H9 (cell line): ENCODE data around the gene CHD1. TPM values are rescaled to one million over a fixed set of nuclear protein-coding genes. Genes with fewer than 3 reads are reported as not detected.
A peak's percentile ranks its signal among the peaks of the same experiment; 100 is the strongest.

Experiments
- DNase-seq: peaks from one replicate; pipeline ENCODE4 v3.0.0-alpha.2; 2017
- H2AFZ ChIP-seq: one replicate; pipeline ENCODE4 v1.6.1; 2013; ENCODE audit warnings: mild to moderate bottlenecking, low read length, control low read depth, moderate library complexity
- H2AK5ac ChIP-seq: 2 replicates; pipeline ENCODE4 v1.6.1; 2013; ENCODE audit warnings: low read length, control low read depth, mixed read lengths; ENCODE audit not compliant: insufficient read length
- H2BK120ac ChIP-seq: one replicate; pipeline ENCODE4 v1.6.1; 2013; ENCODE audit warnings: low read depth, mild to moderate bottlenecking, low read length, control low read depth, inconsistent platforms; ENCODE audit not compliant: poor library complexity, severe bottlenecking
- H2BK12ac ChIP-seq: 2 replicates; pipeline ENCODE4 v1.6.1; 2013; ENCODE audit warnings: low read length, control low read depth, mixed read lengths, low read depth; ENCODE audit not compliant: insufficient read length
- H2BK15ac ChIP-seq: 2 replicates; pipeline ENCODE4 v1.6.1; 2013; ENCODE audit warnings: low read depth, low read length, control low read depth
- H2BK20ac ChIP-seq: one replicate; pipeline ENCODE4 v1.6.1; 2013; ENCODE audit warnings: low read depth, mild to moderate bottlenecking, low read length, control low read depth, inconsistent platforms; ENCODE audit not compliant: poor library complexity, severe bottlenecking
- H2BK5ac ChIP-seq: 2 replicates; pipeline ENCODE4 v1.6.1; 2013; ENCODE audit warnings: low read length, control low read depth, mixed read lengths; ENCODE audit not compliant: insufficient read length
- H3K14ac ChIP-seq: 2 replicates; pipeline ENCODE4 v1.6.1; 2013; ENCODE audit warnings: low read length, control low read depth; ENCODE audit not compliant: insufficient read depth
- H3K18ac ChIP-seq: 2 replicates; pipeline ENCODE4 v1.6.1; 2013; ENCODE audit warnings: low read depth, mild to moderate bottlenecking, mixed read lengths, low read length, control low read depth; ENCODE audit not compliant: insufficient read length
- H3K23ac ChIP-seq: 2 replicates; pipeline ENCODE4 v1.6.1; 2013; ENCODE audit warnings: low read length, control low read depth, mixed read lengths, low read depth; ENCODE audit not compliant: insufficient read length
- H3K23me2 ChIP-seq: 2 replicates; pipeline ENCODE4 v1.6.1; 2013; ENCODE audit warnings: low read depth, mild to moderate bottlenecking, mixed read lengths, low read length, control low read depth; ENCODE audit not compliant: insufficient read length, poor library complexity, severe bottlenecking
- H3K27ac ChIP-seq: 2 replicates; pipeline ENCODE4 v1.5.1; 2013; ENCODE audit warnings: low read length, control low read depth, mixed read lengths, low read depth; ENCODE audit not compliant: insufficient read length
- H3K27me3 ChIP-seq: 2 replicates; pipeline ENCODE4 v1.6.1; 2013; ENCODE audit warnings: low read length, control low read depth, inconsistent platforms; ENCODE audit not compliant: insufficient read depth
- H3K4ac ChIP-seq: 2 replicates; pipeline ENCODE4 v1.6.1; 2013; ENCODE audit warnings: low read depth, mild to moderate bottlenecking, control low read depth, inconsistent platforms, low read length, moderate library complexity
- H3K4me1 ChIP-seq: 2 replicates; pipeline ENCODE4 v1.6.1; 2013; ENCODE audit warnings: low read length, control low read depth, inconsistent platforms; ENCODE audit not compliant: insufficient read depth
- H3K4me2 ChIP-seq: 2 replicates; pipeline ENCODE4 v1.6.1; 2013; ENCODE audit warnings: low read length, control low read depth, mixed read lengths; ENCODE audit not compliant: insufficient read length, insufficient read depth
- H3K56ac ChIP-seq: 2 replicates; pipeline ENCODE4 v1.6.1; 2013; ENCODE audit warnings: low read depth, mild to moderate bottlenecking, mixed read lengths, low read length, control low read depth; ENCODE audit not compliant: insufficient read length
- H3K79me1 ChIP-seq: 2 replicates; pipeline ENCODE4 v1.6.1; 2013; ENCODE audit warnings: low read depth, mild to moderate bottlenecking, moderate library complexity, low read length, control low read depth, inconsistent platforms; ENCODE audit not compliant: insufficient read depth, poor library complexity, severe bottlenecking
- H3K79me2 ChIP-seq: 2 replicates; pipeline ENCODE4 v1.6.1; 2013; ENCODE audit warnings: low read length, control low read depth, inconsistent platforms; ENCODE audit not compliant: insufficient read depth
- H3K9ac ChIP-seq: 2 replicates; pipeline ENCODE4 v1.6.1; 2013; ENCODE audit warnings: low read length, control low read depth, mixed read lengths; ENCODE audit not compliant: insufficient read length; ENCODE audit errors: extremely low read depth
- H3K9me3 ChIP-seq: one replicate; pipeline ENCODE4 v1.6.1; 2013; ENCODE audit warnings: low read depth, low read length, inconsistent platforms; ENCODE audit not compliant: control insufficient read depth
- H3T11ph ChIP-seq: one replicate; pipeline ENCODE4 v1.6.1; 2013; ENCODE audit warnings: mild to moderate bottlenecking, low read length, control low read depth, inconsistent platforms
- H4K20me1 ChIP-seq: one replicate; pipeline ENCODE4 v1.6.1; 2013; ENCODE audit not compliant: control insufficient read depth, insufficient read length, insufficient read depth
- H4K5ac ChIP-seq: 2 replicates; pipeline ENCODE4 v1.6.1; 2013; ENCODE audit warnings: low read depth, mild to moderate bottlenecking, mixed read lengths, low read length, control low read depth; ENCODE audit not compliant: insufficient read length
- H4K8ac ChIP-seq: replicated peaks from 2 replicates; pipeline ENCODE4 v1.6.1; 2013; ENCODE audit warnings: low read length, control low read depth, mixed read lengths, low read depth; ENCODE audit not compliant: insufficient read length
- H4K91ac ChIP-seq: 2 replicates; pipeline ENCODE4 v1.6.1; 2013; ENCODE audit warnings: low read depth, mild to moderate bottlenecking, moderate library complexity, mixed read lengths, low read length, control low read depth; ENCODE audit not compliant: insufficient read length
- H3K27ac Mint-ChIP-seq, 3 experiments: 2 replicates in 2 of 3; 3 replicates in 1 of 3; pipeline ENCODE4 v1.8.0; 2020 to 2021; ENCODE audit warnings: mixed read lengths in 3 of 3, mild to moderate bottlenecking in 1 of 3, moderate library complexity in 1 of 3
- H3K27me3 Mint-ChIP-seq: 2 replicates; pipeline ENCODE4 v1.8.0; 2021; ENCODE audit warnings: low read depth, mild to moderate bottlenecking, moderate library complexity, mixed read lengths
- H3K36me3 Mint-ChIP-seq, 3 experiments: 2 replicates in 2 of 3; 3 replicates in 1 of 3; pipeline ENCODE4 v1.8.0; 2020 to 2021; ENCODE audit warnings: low read depth in 3 of 3, mixed read lengths in 3 of 3; ENCODE audit not compliant: insufficient read depth in 1 of 3
- H3K4me1 Mint-ChIP-seq, 2 experiments: 2 replicates each; pipeline ENCODE4 v1.8.0; 2020; ENCODE audit warnings: mixed read lengths in 2 of 2
- H3K4me3 Mint-ChIP-seq, 2 experiments: 2 replicates in 1 of 2; 3 replicates in 1 of 2; pipeline ENCODE4 v1.8.0; 2020 to 2021; ENCODE audit warnings: mild to moderate bottlenecking in 2 of 2, mixed read lengths in 2 of 2, moderate library complexity in 1 of 2
- H3K9me3 Mint-ChIP-seq, 2 experiments: 2 replicates in 1 of 2; 3 replicates in 1 of 2; pipeline ENCODE4 v1.8.0; 2020; ENCODE audit warnings: mild to moderate bottlenecking in 2 of 2, mixed read lengths in 2 of 2, moderate library complexity in 1 of 2
- WGBS: extraction: QIAGEN DNeasy Blood & Tissue Kit; methylation state at CpG from one replicate; pipeline ENCODE4 v1.1.7; 2013; ENCODE audit warnings: missing lambda C conversion rate, low lambda C conversion rate, mixed read lengths; ENCODE audit not compliant: insufficient read length; ENCODE audit errors: extremely low coverage; 5-methylcytosine and 5-hydroxymethylcytosine counted together
- total RNA-seq: library from RNA; stranded (reverse); gene quantifications from 2 replicates; pipeline ENCODE4 v1.2.1, GENCODE V29; 2021
- TF ChIP-seq, protein P1 (sequence below): fragments of 200-600 bp; sonication (generic); conservative IDR thresholded peaks from 3 replicates; pipeline ENCODE4 v1.8.0; 2021; ENCODE audit warnings: antibody characterized with exemption, mild to moderate bottlenecking

CHD1 gene
- total RNA-seq, 1 experiment from 2014 or later, result 62.7 TPM

DNA sequence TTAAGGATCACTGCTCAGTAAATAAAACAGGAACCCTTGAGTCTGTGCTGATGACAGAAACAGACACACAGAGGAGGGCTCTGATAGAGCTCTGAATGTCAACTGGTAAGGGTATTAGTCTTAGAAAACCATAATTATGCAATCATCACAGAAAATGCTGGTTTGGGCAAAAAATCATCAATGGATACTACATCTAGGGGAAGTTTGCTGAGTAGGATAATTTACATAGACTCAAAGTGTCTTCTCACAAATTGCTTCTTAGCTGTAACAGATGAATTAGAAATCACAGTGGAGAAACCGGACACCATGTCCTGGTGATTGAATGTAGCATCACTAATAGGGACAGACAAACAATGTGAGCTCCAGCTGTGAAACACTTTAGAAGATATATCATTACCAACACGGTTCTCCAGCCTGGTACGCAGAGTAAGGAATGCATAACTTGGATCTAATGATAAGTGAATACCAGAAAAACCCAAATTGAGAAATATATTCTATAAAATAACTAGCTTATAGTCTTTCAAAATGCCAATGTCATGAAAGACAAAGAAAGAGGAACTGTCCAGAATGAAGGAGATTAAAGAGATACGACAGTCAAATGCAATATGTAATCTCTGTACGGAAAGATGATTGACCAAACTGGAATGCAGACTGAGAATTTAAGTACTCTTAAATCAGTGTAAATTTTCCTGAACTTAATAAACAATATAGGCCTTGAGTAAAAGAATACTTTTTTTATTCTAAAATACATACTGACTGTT is 17.3 kb downstream of the CHD1 start:
- no peak overlapping the region for H4K91ac ChIP-seq
- no peak overlapping the region for H3K23ac ChIP-seq
- H3K18ac ChIP-seq, result no peak overlapping the region
- Mint-ChIP-seq H3K27ac (0 out of 7 replicates have a peak overlapping the region, but pooled peaks of 1 of the 3 experiments have one; percentile 36), H3K4me3 (no peak overlapping the region), H3K9me3 (no peaks in the 10 kb centered on the region), H3K27me3 (no peaks in the 10 kb centered on the region), H3K4me1 (peaks cover 27 to 29% of the 10 kb centered on the region in 2 experiments), H3K36me3 (peaks cover 0 to 34% (median 11%) of the 10 kb centered on the region in 3 experiments; a peak in 4 of 7 replicates)
- no peak overlapping the region for H3K14ac ChIP-seq
- no peak overlapping the region for H2BK5ac ChIP-seq
- H3K79me1 ChIP-seq, result peaks cover 2% of the 10 kb centered on the region
- H4K5ac ChIP-seq, result no peak overlapping the region
- H3K23me2 ChIP-seq, result no peaks in the 10 kb centered on the region
- no peak overlapping the region for H3K56ac ChIP-seq
- DNase-seq, result no peak
- H3K4ac ChIP-seq, result no peak overlapping the region
- H2BK12ac ChIP-seq, result no peak overlapping the region
- no peaks in the 10 kb centered on the region; the same call in 1 of the 2 replicates for H3K4me1 ChIP-seq
- no peak overlapping the region for H3T11ph ChIP-seq
- no peaks in the 10 kb centered on the region for H3K9me3 ChIP-seq
- H2BK15ac ChIP-seq, result no peak overlapping the region
- H4K20me1 ChIP-seq, result no peaks in the 10 kb centered on the region
- H2BK20ac ChIP-seq, result no peak overlapping the region
- no peak overlapping the region for H3K27ac ChIP-seq
- H2AK5ac ChIP-seq, result no peak overlapping the region
- no peak overlapping the region for H2AFZ ChIP-seq
- no peak overlapping the region for H4K8ac ChIP-seq
- no peak overlapping the region for H3K4me2 ChIP-seq
- H2BK120ac ChIP-seq, result no peak overlapping the region
- H3K79me2 ChIP-seq, result peaks cover 2% of the 10 kb centered on the region; the same call in 1 of the 2 replicates
- H3K9ac ChIP-seq, result no peak overlapping the region
- no peaks in the 10 kb centered on the region for H3K27me3 ChIP-seq
- TF ChIP-seq, protein P1, sequence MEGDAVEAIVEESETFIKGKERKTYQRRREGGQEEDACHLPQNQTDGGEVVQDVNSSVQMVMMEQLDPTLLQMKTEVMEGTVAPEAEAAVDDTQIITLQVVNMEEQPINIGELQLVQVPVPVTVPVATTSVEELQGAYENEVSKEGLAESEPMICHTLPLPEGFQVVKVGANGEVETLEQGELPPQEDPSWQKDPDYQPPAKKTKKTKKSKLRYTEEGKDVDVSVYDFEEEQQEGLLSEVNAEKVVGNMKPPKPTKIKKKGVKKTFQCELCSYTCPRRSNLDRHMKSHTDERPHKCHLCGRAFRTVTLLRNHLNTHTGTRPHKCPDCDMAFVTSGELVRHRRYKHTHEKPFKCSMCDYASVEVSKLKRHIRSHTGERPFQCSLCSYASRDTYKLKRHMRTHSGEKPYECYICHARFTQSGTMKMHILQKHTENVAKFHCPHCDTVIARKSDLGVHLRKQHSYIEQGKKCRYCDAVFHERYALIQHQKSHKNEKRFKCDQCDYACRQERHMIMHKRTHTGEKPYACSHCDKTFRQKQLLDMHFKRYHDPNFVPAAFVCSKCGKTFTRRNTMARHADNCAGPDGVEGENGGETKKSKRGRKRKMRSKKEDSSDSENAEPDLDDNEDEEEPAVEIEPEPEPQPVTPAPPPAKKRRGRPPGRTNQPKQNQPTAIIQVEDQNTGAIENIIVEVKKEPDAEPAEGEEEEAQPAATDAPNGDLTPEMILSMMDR, result no peak
- WGBS, result no CpG with 5 or more reads among the region's 5 CpGs
